ENCODE data around the gene CROCC2.
A peak's percentile ranks its signal among the peaks of the same experiment; 100 is the strongest.

The CROCC2 gene

GRCh38 chr2:240891492-240892340, 14.4 kb upstream of the CROCC2 start:
- no peaks in the 10 kb centered on the region for H3K27me3 ChIP-seq
- no peak for TF ChIP-seq Cebpa-rat (IDR thresholded peaks at IDR 0.05)

DNA sequence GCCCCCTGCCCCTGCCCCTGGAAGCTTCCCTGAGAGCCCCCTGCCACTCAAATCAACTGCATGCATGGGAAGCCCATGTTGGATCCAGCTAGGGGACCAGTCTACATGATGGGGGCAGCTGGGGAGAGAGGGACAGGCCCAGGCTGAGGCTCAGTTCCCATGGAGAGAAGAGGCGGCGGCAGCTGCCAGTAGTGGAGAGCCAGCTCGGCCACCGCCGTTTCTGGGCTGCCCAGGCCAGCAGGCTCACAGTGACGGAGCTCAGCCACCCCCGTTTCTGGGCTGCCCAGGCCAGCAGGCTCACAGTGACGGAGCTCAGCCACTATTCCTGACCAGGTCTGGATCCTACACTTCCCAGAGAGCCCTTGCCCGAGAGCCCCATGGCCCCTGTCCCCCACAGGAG, 13.8 kb upstream of the CROCC2 start:
- Histone ChIP-seq H3K9ac (no peak overlapping the region), H4K20me1 (no peaks in the 10 kb centered on the region), H3K36me3 (no peaks in the 10 kb centered on the region), H3K9me3 (no peaks in the 10 kb centered on the region), H3K4me1 (peaks cover 46% of the 10 kb centered on the region), H3K27ac (no peak overlapping the region), H3K27me3 (no peaks in the 10 kb centered on the region), H3K4me3 (no peak overlapping the region), H3K4me2 (no peak overlapping the region)
- TF ChIP-seq Cebpa-rat (IDR thresholded peaks at IDR 0.05): no peak

More at GRCh38 chr2:240891492-240892340, 14.4 kb upstream of the CROCC2 start:
- Histone ChIP-seq H3K4me1 (peaks cover 46% of the 10 kb centered on the region), H3K4me3 (no peak overlapping the region), H3K4me2 (no peak overlapping the region), H3K27ac (no peak overlapping the region), H3K9me3 (no peaks in the 10 kb centered on the region), H4K20me1 (no peaks in the 10 kb centered on the region), H3K9ac (no peak overlapping the region), H3K36me3 (no peaks in the 10 kb centered on the region)

DNA sequence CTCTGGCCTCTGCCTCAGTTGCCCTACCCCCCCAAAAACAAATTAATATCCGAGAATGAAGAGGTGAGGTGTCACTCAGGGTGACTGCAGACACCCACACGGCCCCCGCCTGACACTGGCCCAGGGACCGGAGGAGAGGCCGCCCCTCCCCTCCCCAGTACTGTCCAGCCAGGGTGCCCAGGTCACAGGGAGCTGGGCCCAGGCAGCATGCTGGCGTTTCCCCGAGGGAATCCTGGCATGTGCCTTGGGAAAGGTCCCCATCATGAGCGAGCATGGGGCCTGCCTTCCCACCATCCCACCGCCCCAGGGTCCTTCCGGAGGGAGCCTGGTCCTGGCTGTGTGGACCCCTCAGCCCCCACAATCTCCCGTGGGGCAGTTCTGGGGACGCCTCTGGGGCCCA, 13.2 kb upstream of the CROCC2 start:
- H3K9ac ChIP-seq: no peak overlapping the region

DNA sequence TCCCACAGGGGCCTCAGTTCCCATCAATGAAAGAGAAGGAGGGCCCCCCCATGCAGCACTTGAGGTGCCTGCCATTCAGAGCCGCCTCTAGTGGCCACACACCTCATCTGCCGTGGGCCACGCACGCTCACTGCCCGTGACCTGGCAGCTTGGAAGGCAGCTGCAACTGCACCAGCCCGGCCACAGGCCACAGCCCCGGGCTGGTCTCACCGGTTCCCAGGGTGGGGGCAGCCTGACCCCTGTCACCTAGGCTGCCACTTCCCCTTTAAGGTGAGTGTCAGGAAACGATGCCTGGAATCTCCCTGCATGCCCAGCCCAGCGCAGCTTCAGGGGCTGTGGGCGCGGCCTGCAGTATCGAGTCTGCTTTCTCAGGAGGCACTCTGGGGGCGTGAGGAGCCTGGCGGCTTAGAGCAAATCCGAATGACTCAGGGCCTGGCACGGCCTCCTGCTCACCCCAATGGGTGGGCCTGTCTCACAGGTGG, 12.7 kb upstream of the CROCC2 start:
- Histone ChIP-seq H3K4me2 (no peak overlapping the region), H3K27ac (no peak overlapping the region), H3K9ac (no peak overlapping the region), H4K20me1 (no peaks in the 10 kb centered on the region), H3K36me3 (no peaks in the 10 kb centered on the region), H3K27me3 (no peaks in the 10 kb centered on the region), H3K9me3 (no peaks in the 10 kb centered on the region), H3K4me3 (no peak overlapping the region), H3K4me1 (peaks cover 46% of the 10 kb centered on the region)
- TF ChIP-seq Cebpa-rat (IDR thresholded peaks at IDR 0.05): no peak

More for the DNA sequence above, 13.2 kb upstream of the CROCC2 start:
- Histone ChIP-seq H3K4me3 (no peak overlapping the region), H3K9me3 (no peaks in the 10 kb centered on the region), H3K4me1 (peaks cover 46% of the 10 kb centered on the region), H3K27ac (no peak overlapping the region), H3K36me3 (no peaks in the 10 kb centered on the region), H4K20me1 (no peaks in the 10 kb centered on the region), H3K4me2 (no peak overlapping the region), H3K27me3 (no peaks in the 10 kb centered on the region)
- no peak for TF ChIP-seq Cebpa-rat (IDR thresholded peaks at IDR 0.05)

DNA sequence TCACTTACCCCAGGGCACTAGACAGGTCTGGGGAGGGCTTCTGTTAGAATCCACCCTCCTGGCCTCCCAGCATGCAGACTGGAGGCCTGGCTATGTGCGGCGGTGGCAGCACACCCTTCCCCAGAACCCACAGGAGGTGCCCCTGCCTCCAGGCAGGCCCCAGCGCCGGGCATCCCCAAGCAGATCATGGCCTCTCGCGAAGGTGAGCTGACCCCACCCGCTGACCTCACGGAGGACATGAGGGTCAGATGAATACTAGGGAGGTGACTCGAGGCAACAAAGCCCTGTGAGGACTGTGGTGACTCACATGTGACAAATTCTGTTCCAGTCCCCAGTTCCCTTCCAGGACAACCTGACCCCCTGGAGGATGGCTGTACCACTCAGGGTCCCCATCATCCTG, 12.1 kb upstream of the CROCC2 start:
- Histone ChIP-seq H3K4me3 (no peak overlapping the region), H3K9ac (no peak overlapping the region), H3K4me2 (no peak overlapping the region), H4K20me1 (no peaks in the 10 kb centered on the region), H3K27ac (no peak overlapping the region), H3K4me1 (peaks cover 50% of the 10 kb centered on the region), H3K36me3 (no peaks in the 10 kb centered on the region), H3K9me3 (no peaks in the 10 kb centered on the region), H3K27me3 (no peaks in the 10 kb centered on the region)
- no peak for TF ChIP-seq Cebpa-rat (IDR thresholded peaks at IDR 0.05)

DNA sequence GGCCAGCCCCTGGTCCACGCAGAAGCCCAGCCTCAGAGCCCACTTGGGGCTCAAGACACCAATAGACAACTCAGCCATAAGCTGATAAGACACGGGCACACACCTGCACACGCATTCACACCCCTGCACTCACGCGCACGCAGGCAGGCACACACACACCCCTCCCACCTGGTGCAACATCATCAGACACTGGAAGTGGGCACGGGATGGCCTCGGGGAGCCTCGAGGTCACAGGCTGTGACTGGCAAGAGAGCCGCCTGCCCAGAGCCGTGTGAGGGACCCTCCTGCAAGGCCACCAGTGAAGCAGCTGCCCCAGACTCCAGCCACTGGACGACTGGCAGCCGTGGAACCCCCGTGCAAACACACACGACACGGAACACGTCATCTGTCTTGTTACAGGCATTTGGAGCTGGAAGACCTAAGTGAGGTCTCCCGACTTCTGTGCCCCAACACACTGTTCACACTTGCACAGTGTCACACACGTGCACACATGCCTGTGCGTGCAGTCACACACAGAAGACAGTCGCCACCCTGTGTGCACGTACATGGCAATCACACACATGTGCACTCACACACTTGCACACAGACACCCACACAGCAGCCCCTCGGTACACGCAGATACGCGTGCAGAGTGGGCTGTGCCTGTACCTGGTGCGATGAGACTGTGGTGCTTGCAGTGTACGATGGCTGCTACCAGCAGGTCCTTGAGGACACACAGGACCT, 11.1 kb upstream of the CROCC2 start:
- Histone ChIP-seq H3K36me3 (no peaks in the 10 kb centered on the region), H3K4me1 (peaks cover 46% of the 10 kb centered on the region), H3K27me3 (no peaks in the 10 kb centered on the region), H3K4me2 (no peak overlapping the region), H3K9ac (no peak overlapping the region), H3K4me3 (no peak overlapping the region), H4K20me1 (no peaks in the 10 kb centered on the region), H3K27ac (no peak overlapping the region), H3K9me3 (no peaks in the 10 kb centered on the region)
- TF ChIP-seq Cebpa-rat (IDR thresholded peaks at IDR 0.05): no peak

DNA sequence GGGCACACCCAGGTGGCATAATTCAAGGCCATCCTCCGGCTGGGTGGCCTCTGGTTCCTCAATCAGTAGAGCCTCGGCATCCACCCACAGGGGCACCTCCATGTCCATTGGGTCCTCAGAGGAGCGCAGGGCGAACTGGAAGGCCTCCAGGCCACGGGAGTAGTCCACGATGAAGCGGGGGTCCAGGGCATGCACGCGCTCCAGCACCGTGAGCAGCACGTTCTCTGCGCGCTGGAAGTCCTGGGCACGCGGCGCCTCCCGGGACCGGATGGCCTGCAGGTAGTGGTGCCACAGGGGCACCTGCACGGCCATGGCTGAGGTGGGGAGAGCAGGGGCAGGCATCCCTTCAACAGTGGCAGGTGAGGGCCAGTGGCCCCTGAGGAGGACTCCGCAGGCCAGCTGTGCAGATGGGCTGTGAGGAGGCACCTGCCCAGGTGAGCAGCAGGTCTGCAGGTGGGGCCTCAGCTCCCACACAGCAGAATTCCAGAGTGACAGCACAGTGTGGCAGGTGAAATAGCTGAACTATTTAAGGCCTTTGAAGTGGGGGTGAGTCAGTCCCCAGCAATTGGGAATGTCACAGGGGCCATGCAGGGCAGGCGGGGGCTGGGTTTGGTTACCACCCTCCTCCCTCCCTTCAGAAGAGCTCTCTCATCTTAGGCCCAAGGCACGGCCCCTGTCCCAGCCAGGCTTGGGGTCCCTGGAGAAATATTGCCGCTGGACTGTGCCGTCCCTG, 10.3 kb upstream of the CROCC2 start, which contains the start of gene MAB21L4:
Gene MAB21L4 (minus strand): TSS at position 501 of the 733 bp plus-strand sequence. CDS start 159 bp downstream, at position 342.
- no peak within 1 kb of the TSS for H3K9ac ChIP-seq
- no peak for TF ChIP-seq Cebpa-rat (IDR thresholded peaks at IDR 0.05)
- no peaks in the 10 kb centered on the region for H4K20me1 ChIP-seq
- peaks cover 46% of the 10 kb centered on the region for H3K4me1 ChIP-seq
- H3K4me2 ChIP-seq: peak within 1 kb of the TSS; percentile 70
- no peaks in the 10 kb centered on the region for H3K27me3 ChIP-seq
- H3K36me3 ChIP-seq: no peaks in the 10 kb centered on the region
- H3K4me3 ChIP-seq: no peak within 1 kb of the TSS
- H3K9me3 ChIP-seq: no peaks in the 10 kb centered on the region
- H3K27ac ChIP-seq: peak within 1 kb of the TSS; percentile 43; the same call in 1 of the 2 replicates

DNA sequence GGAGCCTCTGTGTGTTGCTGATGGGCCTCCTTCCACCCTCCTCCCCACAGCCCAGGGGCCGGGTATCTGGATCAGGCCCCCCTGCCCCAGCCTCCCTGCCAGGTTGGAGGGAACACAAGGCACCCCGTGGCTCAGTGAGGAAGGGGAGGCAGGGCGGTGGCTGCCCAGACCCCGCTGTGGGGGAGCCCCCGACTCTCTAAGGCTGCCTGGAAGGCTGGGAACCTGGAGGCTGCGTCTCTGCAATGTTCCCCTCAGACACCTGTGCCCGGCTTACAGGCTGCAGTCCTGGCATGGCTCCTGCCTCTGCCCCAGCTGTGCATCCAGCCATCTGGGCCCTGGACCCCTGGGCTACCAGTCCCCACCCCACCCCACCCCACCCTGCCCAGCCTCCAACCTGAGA, 9.7 kb upstream of the CROCC2 start:
- Histone ChIP-seq H3K9ac (no peak overlapping the region), H3K4me1 (peaks cover 46% of the 10 kb centered on the region), H3K27me3 (no peaks in the 10 kb centered on the region), H3K27ac (no peak overlapping the region), H4K20me1 (no peaks in the 10 kb centered on the region), H3K9me3 (no peaks in the 10 kb centered on the region), H3K36me3 (no peaks in the 10 kb centered on the region), H3K4me3 (no peak overlapping the region), H3K4me2 (no peak overlapping the region)
- no peak for TF ChIP-seq Cebpa-rat (IDR thresholded peaks at IDR 0.05)

DNA sequence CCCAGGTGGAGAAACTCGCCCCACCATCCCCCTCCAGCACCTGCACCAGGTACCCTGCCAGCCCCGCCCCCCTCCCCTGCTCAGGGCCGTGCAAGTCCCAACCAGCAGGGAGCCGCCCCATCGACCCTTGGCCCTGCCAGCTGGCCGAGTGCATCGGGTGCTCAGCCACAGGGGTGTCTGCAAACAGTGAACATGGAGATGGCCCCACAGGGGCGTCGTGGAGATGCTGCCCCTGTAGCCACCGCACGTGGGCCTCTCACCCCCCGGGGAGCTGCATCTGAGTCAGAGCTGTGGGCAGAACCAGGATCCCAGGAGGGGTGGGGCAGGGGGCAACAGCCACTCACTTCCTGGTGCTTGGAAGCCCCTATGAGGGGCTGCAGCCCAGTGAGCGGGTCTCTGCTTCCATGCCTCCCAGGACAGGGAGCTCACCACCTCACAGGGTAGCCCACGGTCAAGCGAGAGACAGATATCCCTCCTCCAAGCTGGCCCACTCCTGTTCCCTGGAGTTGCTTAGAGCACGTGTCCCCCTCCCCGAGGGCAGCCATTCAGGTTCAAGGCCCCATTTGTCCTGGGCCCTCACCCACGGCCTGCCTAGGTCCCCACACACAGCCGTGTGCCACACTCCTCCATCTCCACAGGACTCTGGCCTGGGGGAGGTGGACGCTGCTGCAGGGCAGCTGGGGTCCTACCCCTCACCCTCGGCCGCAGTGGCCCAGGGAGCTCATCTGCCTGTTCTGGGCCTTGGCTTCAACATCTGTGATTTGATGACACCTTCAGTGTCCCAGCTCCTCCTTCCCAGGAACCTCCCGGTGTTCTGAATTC, 9.1 kb upstream of the CROCC2 start:
- no peaks in the 10 kb centered on the region for H4K20me1 ChIP-seq
- no peak for TF ChIP-seq Cebpa-rat (IDR thresholded peaks at IDR 0.05)
- no peaks in the 10 kb centered on the region for H3K27me3 ChIP-seq
- H3K9ac ChIP-seq: no peak overlapping the region
- H3K4me3 ChIP-seq: no peak overlapping the region
- peak overlapping the region; percentile 70 for H3K4me2 ChIP-seq
- peak overlapping the region; percentile 43; the same call in 1 of the 2 replicates for H3K27ac ChIP-seq
- no peaks in the 10 kb centered on the region for H3K9me3 ChIP-seq
- H3K36me3 ChIP-seq: no peaks in the 10 kb centered on the region
- H3K4me1 ChIP-seq: peaks cover 50% of the 10 kb centered on the region

Measured in BLaER1 (cell line).